ENCODE measurements around the gene SETDB2. TPM values are rescaled to one million over a fixed set of nuclear protein-coding genes. Genes with fewer than 3 reads are reported as not detected.
A peak's percentile ranks its signal among the peaks of the same experiment; 100 is the strongest.

The SETDB2 gene
- total RNA-seq, 1 donor from 2014 or later, result 18.1 TPM

DNA sequence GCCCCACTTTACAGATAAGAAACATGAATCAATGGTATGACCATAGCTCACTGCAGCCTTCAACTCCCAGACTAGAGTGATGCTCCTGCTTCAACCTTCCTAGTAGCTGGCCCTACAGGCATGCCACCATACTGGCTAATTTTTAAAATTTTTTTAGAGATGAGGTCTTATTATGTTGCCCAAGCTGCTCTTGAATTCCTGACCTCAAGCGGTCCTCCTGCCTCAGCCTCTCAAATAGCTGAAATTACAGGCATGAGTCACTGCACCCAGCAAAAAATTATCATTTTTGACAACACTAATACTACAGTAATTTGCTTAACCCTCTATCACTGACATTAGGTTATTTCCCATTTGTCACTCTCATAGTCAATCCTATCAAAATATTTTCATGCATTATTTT lies 15.0 kb upstream of the SETDB2 start:
- Histone ChIP-seq H3K27me3 (no peaks in the 10 kb centered on the region), H3K27ac (no peak overlapping the region), H3K36me3 (peaks cover 22% of the 10 kb centered on the region), H3K9me3 (no peaks in the 10 kb centered on the region), H3K4me3 (no peak overlapping the region), H3K4me1 (no peaks in the 10 kb centered on the region)
- TF ChIP-seq CTCF (IDR thresholded peaks at IDR 0.05), result no peak
- intact Hi-C loops (cut with DNase I), result no loop called here
- DNase-seq, result no peak
- ATAC-seq, result no peak

- H3K27ac ChIP-seq, result no peak overlapping the region
- ATAC-seq, result no peak
- intact Hi-C loops (cut with DNase I), result no loop called here
Observed at GRCh38 chr13:49435992-49436391, 8.1 kb upstream of the SETDB2 start.

DNA sequence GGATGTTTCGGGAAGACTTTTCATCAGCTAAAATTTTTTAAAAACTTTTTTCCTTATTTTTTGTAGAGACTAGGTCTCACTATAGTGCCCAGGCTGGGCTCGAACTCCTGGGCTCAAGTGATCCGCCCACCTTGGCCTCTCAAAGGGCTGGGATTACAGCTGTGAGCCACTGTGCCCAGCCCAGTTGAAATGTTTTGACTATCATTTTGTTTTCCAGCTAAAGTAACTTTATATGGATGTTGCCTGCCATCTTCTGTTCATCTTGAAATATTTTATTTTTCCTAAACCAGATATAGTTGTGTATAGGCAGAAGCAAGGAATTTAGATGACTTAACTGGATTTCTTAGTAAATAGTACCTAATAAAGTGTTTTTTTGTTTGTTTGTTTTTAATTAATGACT lies 7.2 kb upstream of the SETDB2 start:
- ATAC-seq, result peak; percentile 50
- H3K4me3 ChIP-seq, result no peak overlapping the region
- no peak for DNase-seq
- intact Hi-C loops (cut with DNase I), result no loop called here
- H3K27me3 ChIP-seq, result no peaks in the 10 kb centered on the region
- peak; percentile 22 for TF ChIP-seq CTCF (IDR thresholded peaks at IDR 0.05)
- H3K27ac ChIP-seq, result no peak overlapping the region
- H3K4me1 ChIP-seq, result no peaks in the 10 kb centered on the region
- H3K9me3 ChIP-seq, result no peaks in the 10 kb centered on the region
- H3K36me3 ChIP-seq, result peaks cover 21% of the 10 kb centered on the region

More at GRCh38 chr13:49435992-49436391, 8.1 kb upstream of the SETDB2 start:
- Histone ChIP-seq H3K4me3 (no peak overlapping the region), H3K4me1 (no peaks in the 10 kb centered on the region), H3K36me3 (peaks cover 22% of the 10 kb centered on the region), H3K27me3 (no peaks in the 10 kb centered on the region), H3K9me3 (no peaks in the 10 kb centered on the region)
- TF ChIP-seq CTCF (IDR thresholded peaks at IDR 0.05), result no peak
- DNase-seq, result no peak

DNA sequence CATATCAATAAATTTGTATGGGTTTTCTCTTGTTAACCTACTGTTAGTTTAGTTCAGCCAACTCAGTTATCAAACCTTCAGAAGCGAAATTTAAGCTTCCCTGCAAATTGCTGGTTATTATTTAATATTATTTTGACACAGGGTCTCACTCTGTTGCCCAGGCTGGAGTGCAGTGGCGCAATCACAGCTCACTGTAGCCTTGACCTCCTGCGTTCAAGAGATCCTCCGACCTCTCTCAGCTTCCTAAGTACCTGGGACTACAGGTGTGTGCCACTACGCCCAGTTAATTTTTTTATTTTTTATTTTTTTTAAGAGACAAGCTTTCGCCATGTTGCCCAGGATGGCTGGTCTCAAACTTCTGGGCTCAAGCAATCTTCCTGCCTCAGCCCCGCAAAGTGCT lies 6.4 kb upstream of the SETDB2 start:
- H3K27ac ChIP-seq, result no peak overlapping the region
- no peaks in the 10 kb centered on the region for H3K9me3 ChIP-seq
- intact Hi-C loops (cut with DNase I), result no loop called here
- peaks cover 13% of the 10 kb centered on the region for H3K36me3 ChIP-seq
- H3K4me1 ChIP-seq, result peaks cover under 1% of the 10 kb centered on the region
- no peak overlapping the region for H3K4me3 ChIP-seq
- ATAC-seq (peak; percentile 36), DNase-seq (no peak)
- TF ChIP-seq CTCF (IDR thresholded peaks at IDR 0.05), result no peak
- H3K27me3 ChIP-seq, result no peaks in the 10 kb centered on the region

- ATAC-seq, result no peak
- Histone ChIP-seq H3K4me1 (peaks cover 5% of the 10 kb centered on the region), H3K27me3 (no peaks in the 10 kb centered on the region), H3K36me3 (no peaks in the 10 kb centered on the region), H3K9me3 (no peaks in the 10 kb centered on the region), H3K4me3 (no peak overlapping the region), H3K27ac (no peak overlapping the region)
- intact Hi-C loops (cut with DNase I), result loop anchor here (10.0 kb wide), 1 partner anchor 135 kb away; no protein-coding TSS in a partner anchor
- no peak for TF ChIP-seq CTCF (IDR thresholded peaks at IDR 0.05)
- DNase-seq, result no peak
Observed at GRCh38 chr13:49439609-49440008, 4.5 kb upstream of the SETDB2 start.

DNA sequence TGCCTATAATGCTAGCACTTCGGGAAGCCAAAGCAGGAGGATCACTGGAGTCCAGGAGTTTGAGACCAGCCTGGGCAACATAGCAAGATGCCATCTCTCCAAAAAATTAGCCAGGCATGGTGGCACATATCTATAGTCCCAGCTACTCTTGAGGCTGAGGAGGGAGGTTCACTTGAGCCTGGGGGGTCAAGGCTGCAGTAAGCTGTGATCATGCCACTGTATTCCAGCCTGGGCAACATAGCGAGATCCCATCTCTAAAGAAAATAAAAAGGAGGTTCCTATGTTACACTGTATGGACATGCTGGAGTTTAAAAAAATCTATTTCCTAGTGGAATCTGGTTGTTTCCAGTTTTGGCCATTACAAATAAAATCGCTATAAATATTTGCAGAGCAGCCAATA lies 2.8 kb upstream of the SETDB2 start:
- no peak for TF ChIP-seq CTCF (IDR thresholded peaks at IDR 0.05)
- no peaks in the 10 kb centered on the region for H3K9me3 ChIP-seq
- H3K4me1 ChIP-seq, result peaks cover 14% of the 10 kb centered on the region
- intact Hi-C loops (cut with DNase I), result loop anchor here (10.0 kb wide), 1 partner anchor 137 kb away; no protein-coding TSS in a partner anchor
- no peak overlapping the region for H3K4me3 ChIP-seq
- no peaks in the 10 kb centered on the region for H3K36me3 ChIP-seq
- no peaks in the 10 kb centered on the region for H3K27me3 ChIP-seq
- DNase-seq, result no peak
- ATAC-seq, result no peak
- H3K27ac ChIP-seq, result no peak overlapping the region
